ENCODE results near the gene TREML2.

The TREML2 gene

DNA sequence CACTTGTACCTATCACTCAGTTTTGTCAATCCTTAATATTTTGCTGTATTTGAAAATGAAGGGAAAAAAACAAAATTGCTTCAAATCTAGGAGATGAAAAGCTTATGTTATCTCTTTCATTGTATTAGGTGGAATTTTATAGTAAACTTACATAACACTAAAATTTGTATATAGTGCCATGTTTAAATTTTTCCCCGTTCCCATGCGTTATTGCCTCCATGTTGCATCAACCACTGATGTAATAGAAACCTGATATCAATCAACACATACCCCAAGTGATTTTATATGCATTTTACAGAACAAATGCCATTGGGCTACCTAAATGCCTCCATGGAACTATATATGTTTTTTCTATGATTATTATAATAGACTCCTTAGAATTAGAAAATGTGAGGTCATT, 23.3 kb downstream of the TREML2 start:
- TF ChIP-seq EZH2 (IDR thresholded peaks at IDR 0.05; ENCODE audit: borderline replicate concordance, low read length) = no peak
- TF ChIP-seq, protein P1, sequence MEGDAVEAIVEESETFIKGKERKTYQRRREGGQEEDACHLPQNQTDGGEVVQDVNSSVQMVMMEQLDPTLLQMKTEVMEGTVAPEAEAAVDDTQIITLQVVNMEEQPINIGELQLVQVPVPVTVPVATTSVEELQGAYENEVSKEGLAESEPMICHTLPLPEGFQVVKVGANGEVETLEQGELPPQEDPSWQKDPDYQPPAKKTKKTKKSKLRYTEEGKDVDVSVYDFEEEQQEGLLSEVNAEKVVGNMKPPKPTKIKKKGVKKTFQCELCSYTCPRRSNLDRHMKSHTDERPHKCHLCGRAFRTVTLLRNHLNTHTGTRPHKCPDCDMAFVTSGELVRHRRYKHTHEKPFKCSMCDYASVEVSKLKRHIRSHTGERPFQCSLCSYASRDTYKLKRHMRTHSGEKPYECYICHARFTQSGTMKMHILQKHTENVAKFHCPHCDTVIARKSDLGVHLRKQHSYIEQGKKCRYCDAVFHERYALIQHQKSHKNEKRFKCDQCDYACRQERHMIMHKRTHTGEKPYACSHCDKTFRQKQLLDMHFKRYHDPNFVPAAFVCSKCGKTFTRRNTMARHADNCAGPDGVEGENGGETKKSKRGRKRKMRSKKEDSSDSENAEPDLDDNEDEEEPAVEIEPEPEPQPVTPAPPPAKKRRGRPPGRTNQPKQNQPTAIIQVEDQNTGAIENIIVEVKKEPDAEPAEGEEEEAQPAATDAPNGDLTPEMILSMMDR (IDR thresholded peaks at IDR 0.05; ENCODE audit: low read length) = no peak
- Histone ChIP-seq H2AFZ (ENCODE audit: low read length) (no peak overlapping the region), H4K20me1 (ENCODE audit: insufficient read depth, low read length) (no peaks in the 10 kb centered on the region), H3K36me3 (ENCODE audit: insufficient read depth, low read length) (no peaks in the 10 kb centered on the region), H3K4me1 (ENCODE audit: insufficient read depth, low read length, severe bottlenecking) (peaks cover 6% of the 10 kb centered on the region), H3K79me2 (ENCODE audit: insufficient read depth, low read length) (no peaks in the 10 kb centered on the region), H3K27ac (ENCODE audit: low read depth, low read length, poor library complexity, severe bottlenecking) (no peak overlapping the region), H3K9me3 (ENCODE audit: low read length) (no peaks in the 10 kb centered on the region), H3K9me2 (ENCODE audit: low read depth, low read length) (no peaks in the 10 kb centered on the region), H3K27me3 (ENCODE audit: insufficient read depth, low read length) (0 out of 2 replicates have a peak, but pooled peaks cover 3% of the 10 kb centered on the region), H3F3A (ENCODE audit: insufficient read depth, low read length) (no peaks in the 10 kb centered on the region), H3K4me2 (ENCODE audit: low read length) (no peak overlapping the region), H3K4me3 (ENCODE audit: low read depth, low read length, poor library complexity, severe bottlenecking) (no peak overlapping the region), H3K9ac (ENCODE audit: low read length) (no peak overlapping the region)

DNA sequence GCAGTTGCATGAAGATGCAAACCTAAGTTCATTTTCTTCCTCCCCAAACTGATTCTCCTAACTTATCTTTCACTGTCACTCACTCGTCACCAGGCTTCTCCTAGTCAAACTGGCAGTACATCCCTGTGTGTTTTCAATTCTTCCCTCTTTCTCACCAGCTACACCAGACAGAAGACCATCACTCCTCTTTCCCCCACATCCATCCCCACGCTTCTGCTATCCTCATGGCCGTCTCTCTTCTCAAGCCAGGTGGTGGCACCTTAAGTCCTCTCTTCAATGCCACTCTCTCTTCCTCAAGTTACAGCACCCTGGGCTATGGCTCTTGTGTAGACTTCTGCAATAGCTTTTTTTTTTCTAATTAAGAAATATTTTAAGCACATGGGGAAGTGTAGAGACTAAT, 23.7 kb downstream of the TREML2 start:
- H3K9me3 ChIP-seq (ENCODE audit: low read length) = no peaks in the 10 kb centered on the region

DNA sequence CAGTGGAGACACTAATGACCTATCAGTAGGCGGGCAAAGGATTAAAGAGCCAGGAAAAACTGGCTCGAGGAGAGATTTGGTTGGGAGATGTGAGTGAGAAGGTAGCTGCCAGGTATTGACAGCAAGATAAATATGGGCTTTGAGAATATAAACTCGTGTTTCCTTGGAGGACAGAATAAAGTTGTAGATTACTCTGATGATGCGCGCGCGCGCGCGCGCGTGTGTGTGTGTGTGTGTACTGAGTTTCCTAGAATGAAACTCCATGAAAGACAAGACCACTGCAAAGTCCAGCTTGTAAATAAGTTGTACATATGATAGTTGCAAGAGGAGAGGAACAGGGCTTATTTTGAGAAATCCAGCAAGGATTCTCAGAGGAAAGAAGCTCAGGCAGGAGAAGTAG, 24.8 kb downstream of the TREML2 start:
- no peak overlapping the region for H3K4me2 ChIP-seq (ENCODE audit: low read length)
- H3K4me3 ChIP-seq (ENCODE audit: low read depth, low read length, poor library complexity, severe bottlenecking) = no peak overlapping the region
- no peak overlapping the region for H3K27ac ChIP-seq (ENCODE audit: low read depth, low read length, poor library complexity, severe bottlenecking)
- H3K4me1 ChIP-seq (ENCODE audit: insufficient read depth, low read length, severe bottlenecking) = no peaks in the 10 kb centered on the region
- H4K20me1 ChIP-seq (ENCODE audit: insufficient read depth, low read length) = no peaks in the 10 kb centered on the region
- no peaks in the 10 kb centered on the region for H3K36me3 ChIP-seq (ENCODE audit: insufficient read depth, low read length)
- H3K9me2 ChIP-seq (ENCODE audit: low read depth, low read length) = no peaks in the 10 kb centered on the region
- 0 out of 2 replicates have a peak, but pooled peaks cover 3% of the 10 kb centered on the region for H3K27me3 ChIP-seq (ENCODE audit: insufficient read depth, low read length)
- TF ChIP-seq EZH2 (IDR thresholded peaks at IDR 0.05; ENCODE audit: borderline replicate concordance, low read length) = no peak
- TF ChIP-seq, protein P1 (IDR thresholded peaks at IDR 0.05; ENCODE audit: low read length) = no peak
- no peaks in the 10 kb centered on the region for H3F3A ChIP-seq (ENCODE audit: insufficient read depth, low read length)
- no peak overlapping the region for H2AFZ ChIP-seq (ENCODE audit: low read length)
- no peaks in the 10 kb centered on the region for H3K79me2 ChIP-seq (ENCODE audit: insufficient read depth, low read length)
- H3K9ac ChIP-seq (ENCODE audit: low read length) = no peak overlapping the region
- H3K9me3 ChIP-seq (ENCODE audit: low read length) = no peaks in the 10 kb centered on the region

More for the DNA sequence above, 23.7 kb downstream of the TREML2 start:
- Histone ChIP-seq H2AFZ (ENCODE audit: low read length) (no peak overlapping the region), H3F3A (ENCODE audit: insufficient read depth, low read length) (no peaks in the 10 kb centered on the region), H3K9ac (ENCODE audit: low read length) (no peak overlapping the region), H4K20me1 (ENCODE audit: insufficient read depth, low read length) (no peaks in the 10 kb centered on the region), H3K4me1 (ENCODE audit: insufficient read depth, low read length, severe bottlenecking) (peaks cover 2% of the 10 kb centered on the region), H3K9me2 (ENCODE audit: low read depth, low read length) (no peaks in the 10 kb centered on the region), H3K79me2 (ENCODE audit: insufficient read depth, low read length) (no peaks in the 10 kb centered on the region), H3K4me3 (ENCODE audit: low read depth, low read length, poor library complexity, severe bottlenecking) (no peak overlapping the region), H3K36me3 (ENCODE audit: insufficient read depth, low read length) (no peaks in the 10 kb centered on the region), H3K27ac (ENCODE audit: low read depth, low read length, poor library complexity, severe bottlenecking) (no peak overlapping the region), H3K27me3 (ENCODE audit: insufficient read depth, low read length) (0 out of 2 replicates have a peak, but pooled peaks cover 3% of the 10 kb centered on the region), H3K4me2 (ENCODE audit: low read length) (no peak overlapping the region)
- no peak for TF ChIP-seq EZH2 (IDR thresholded peaks at IDR 0.05; ENCODE audit: borderline replicate concordance, low read length)
- TF ChIP-seq, protein P1 (IDR thresholded peaks at IDR 0.05; ENCODE audit: low read length) = no peak
